CD1c-positive myeloid dendritic cell (primary cell): ENCODE data around the gene IL11.
"Not testable (repeated sequence)": the region's sequence is repeated elsewhere in the genome, so short reads cannot be mapped to it uniquely, and the experiment has no call there.

Experiments
- DNase-seq: peaks from one replicate; pipeline ENCODE4 v3.0.0-alpha.2; 2016; ENCODE audit errors: extremely low spot score

Gene IL11

GRCh38 chr19:55352040-55352439, 18.2 kb downstream of the IL11 start:
- DNase-seq = no peak

DNA sequence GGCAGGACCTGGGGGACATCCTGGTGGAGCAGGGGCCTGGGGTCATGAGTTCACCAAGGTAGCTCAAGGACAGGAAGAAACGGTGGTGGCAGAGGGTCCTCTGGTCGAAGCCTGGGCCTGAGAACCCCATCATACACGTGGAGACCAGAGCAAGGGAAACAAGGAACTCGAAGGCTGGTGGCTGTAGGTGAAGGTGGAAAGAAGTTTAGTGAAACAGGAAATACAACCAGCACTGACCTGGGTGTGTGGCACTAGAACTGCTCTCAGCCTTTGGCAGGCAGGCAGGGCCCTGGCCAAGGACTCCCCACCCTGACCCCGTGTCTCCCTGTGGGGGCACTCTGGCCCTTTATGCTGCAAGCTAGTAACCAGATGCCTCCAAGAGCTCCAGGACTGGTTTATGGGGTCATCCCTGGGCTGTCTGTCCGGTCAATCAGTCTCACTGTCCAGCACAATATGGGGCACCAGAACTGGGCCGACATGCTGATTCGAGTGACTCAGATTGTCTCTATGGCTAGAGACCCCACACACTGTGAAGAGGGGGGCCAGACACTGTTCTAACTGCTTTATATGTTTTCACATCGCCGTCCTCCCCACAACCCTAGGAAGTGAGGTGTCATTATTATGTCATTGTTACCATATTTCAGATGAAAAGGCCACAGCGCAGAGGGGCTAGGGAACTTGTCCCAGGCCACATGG, 19.5 kb downstream of the IL11 start:
- no peak for DNase-seq

DNA sequence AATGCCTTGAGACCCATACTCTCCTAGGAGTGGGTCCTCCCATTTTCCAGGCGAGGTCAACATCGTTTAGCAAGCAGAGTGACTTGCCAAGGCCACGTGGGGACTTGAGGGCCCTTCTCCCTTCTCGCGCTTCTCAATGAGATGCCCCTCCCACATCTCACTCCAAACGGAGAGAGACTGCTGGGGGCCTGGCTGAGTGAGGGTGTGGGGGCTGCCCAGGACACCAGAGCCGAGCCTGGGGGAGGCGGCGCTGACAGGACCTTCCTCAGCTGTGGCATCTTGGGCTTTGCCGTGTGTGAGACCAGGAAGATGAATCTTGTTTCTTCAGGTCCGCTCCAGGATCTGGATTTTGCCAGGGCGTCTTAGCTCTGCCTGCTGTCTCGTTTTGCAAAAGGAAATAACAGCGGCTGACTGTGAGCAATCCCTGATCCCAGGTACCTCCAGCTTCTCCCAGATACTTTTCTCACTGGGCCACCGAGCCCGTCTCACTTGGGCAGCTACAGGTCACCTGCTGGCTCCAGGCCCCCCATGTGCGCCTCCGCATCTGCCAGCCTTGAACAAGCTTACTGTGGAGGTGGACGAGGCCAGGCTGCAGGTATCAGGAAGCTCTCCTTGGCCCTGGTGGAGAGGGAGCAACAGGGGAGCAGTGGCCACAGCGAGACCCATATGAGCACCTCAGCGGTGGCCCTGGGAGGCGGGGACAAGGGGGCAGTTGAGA, 21.8 kb downstream of the IL11 start:
- no peak for DNase-seq

DNA sequence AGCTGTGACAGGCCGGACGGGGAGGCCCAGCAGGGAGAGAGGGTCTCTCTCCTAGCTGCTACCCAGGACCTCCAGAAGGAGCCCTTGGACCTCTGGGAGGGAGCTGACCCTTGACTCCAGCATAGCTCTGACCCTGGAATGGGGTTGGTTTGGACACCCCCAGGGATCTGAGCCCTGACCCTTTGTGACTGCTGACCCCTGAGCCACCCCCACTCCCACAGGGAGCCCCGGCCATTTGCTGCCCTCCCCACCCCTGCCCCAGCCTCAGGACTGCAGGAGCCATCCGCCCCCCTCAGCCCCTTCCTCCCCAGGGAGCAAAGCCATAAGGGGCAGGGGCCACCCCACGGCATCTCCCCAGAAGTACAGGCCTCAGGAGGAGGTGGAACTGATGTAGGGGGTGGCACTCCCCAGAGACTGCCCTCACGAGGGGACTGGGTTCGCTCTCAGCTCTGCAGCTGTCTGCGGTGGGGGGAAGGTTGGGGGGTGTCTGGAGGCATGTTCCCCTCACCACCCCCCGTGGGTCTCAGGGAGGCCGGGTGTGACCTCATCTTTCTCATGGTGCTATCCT, 22.7 kb downstream of the IL11 start:
- DNase-seq = no peak

- DNase-seq = no peak
Measured at GRCh38 chr19:55346725-55347441, 23.4 kb downstream of the IL11 start.

DNA sequence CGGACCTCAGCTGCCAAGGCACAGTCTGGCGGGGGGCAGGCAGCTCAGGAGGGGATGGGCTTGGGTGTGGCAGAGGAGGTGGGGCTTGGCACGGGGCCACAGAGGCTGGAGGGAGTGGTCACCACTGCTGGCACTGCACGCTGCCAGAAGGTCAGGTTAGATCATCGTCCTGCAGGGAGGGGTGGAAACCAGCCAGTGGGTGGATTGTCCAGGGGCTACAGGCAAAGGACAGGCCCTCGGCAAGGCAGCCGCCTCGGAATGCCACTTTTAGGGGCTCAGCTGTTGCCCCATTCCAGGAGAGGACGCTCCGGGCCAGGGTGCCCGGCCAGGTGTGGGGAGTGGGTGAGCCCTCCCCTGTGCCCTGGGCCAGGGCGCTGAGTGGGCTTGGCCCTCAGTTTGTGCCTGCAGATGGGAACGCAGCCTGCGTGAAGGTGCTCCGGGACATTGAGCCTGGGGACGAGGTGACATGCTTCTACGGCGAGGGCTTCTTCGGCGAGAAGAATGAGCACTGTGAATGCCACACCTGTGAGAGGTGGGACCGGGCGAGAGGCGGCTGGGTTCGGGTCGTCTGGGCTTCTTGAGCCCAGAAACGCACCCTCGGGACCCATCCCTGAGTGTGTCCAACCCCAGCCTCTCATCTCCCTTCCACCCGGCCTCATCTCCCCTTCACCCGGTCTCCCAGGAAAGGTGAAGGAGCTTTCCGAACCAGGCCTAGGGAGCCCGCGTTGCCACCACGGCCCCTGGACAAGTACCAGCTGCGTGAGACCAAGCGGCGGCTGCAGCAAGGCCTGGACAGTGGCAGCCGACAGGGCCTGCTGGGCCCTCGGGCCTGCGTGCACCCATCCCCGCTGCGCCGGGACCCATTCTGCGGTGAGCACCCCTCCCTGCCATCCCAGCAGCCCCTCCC, 24.2 kb downstream of the IL11 start:
- no peak for DNase-seq

GRCh38 chr19:55345101-55345817, 25.0 kb downstream of the IL11 start:
- no peak for DNase-seq

GRCh38 chr19:55344444-55344843, 25.8 kb downstream of the IL11 start:
- DNase-seq = no peak

GRCh38 chr19:55341595-55342531, 28.4 kb downstream of the IL11 start:
- no peak for DNase-seq

DNA sequence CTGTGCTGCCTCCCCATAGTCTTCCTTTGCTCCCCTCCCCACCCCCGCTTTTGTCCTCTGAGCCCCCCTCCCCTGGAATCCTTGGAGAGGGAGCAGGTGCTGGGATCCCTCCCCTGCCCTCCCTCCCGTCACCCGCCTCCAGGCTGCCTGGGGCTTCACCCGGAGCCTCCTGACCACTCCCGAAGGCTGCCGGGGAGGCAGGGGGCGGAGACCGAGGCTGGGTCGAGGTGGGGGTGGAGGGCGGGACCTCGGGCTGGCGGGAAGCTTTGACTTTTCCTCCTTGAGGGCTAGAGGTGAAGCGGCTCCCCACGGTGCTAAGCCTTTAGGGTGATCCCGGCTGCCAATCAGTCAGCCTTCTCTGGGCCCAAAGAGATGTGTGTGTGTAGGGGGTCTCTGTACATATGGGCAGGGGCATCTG, 29.1 kb downstream of the IL11 start:
- peak; percentile 85 for DNase-seq

- no peak for DNase-seq
Measured at GRCh38 chr19:55340784-55341147, 29.5 kb downstream of the IL11 start.

DNA sequence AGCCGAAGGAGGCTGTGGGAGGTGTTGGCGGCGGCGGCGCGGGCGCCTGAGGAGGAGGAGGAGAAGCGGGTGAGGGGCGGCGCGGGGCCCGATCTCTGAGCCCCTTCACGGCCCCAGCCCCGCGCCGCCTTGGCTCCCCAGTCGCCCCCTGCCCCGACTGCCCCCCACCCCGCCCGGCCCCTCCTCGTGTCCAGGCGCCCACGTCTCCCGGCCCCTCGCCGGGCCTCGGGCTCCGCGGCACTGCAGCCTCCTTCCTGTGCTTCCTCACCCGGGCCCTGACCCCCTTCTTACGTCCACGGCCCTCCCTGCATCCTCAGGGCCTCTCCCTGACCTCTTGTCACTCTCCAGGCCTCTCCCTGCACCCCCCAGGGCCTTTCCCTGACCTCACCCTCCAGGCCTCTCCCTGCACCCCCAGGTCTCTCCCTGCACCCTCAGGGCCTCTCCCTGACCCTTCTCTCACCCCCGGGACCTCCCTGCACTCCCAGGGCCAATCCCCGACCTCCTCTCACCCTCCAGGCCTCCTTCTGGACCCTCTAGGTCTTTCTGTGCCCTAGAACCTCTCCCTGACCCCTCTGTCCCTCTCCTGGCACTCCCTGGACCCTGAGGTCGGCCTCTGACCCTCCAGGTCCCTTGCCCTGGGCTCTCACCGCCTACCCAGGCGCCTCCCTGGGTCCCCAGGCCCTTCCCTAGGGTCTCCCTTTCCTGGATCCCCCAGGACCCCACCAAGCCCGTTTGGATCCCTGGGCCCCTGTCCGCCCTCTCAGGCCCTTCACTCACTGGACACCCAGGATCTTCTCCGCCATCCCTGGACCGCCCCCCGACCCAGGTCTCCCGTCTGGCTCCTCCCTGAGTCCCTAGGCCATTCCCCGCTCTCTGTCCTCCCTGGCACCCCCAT, 30.1 kb downstream of the IL11 start:
- DNase-seq = no peak

DNA sequence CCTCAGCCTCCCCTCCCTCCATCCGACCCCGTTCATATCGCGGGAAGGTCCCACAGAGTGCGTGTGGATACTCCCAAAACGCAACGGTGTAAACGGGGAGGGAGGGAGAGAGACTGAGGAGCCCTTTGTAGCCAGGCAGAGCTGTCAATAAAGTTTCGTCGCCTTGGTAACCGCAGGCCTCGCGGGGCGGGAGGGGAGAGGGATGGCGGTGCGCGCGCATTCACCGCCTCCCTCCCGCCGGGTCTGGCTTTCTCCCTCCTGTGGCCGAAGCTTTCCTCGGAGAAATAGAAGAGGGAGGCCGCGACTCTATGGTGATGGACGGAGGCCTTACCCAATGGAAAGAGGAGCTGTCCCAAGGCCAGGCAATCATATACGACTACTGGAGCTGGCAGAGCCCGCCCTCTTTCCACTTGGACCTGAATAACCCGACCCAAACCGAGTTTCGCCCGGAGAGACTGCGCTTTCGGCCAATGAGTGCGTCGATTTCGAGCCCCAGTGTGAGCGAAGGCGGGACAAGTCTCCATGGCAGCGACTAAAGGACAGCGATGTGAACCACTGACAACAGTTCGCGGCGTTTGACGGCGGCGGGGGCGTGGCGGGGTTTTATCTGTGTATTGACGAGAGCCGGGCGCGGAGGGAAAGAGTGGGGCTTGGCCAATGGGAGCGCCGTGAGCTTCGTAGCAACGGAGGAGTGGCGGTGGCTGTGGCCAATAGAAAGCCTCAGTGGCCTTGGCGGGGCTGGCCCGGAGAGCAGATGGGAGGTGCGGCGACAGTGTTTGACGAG, 31.0 kb downstream of the IL11 start, which contains the start of gene KMT5C:
Gene KMT5C, plus strand, starts transcription at position 772 of the 784 bp plus-strand sequence. CDS start 2,061 bp downstream, outside the sequence.
- peak; percentile 100 for DNase-seq

- DNase-seq = no peak
Measured at GRCh38 chr19:55336101-55336500, 34.2 kb downstream of the IL11 start.

- DNase-seq = no peak
Measured at GRCh38 chr19:55333870-55334269, 36.4 kb downstream of the IL11 start.

DNA sequence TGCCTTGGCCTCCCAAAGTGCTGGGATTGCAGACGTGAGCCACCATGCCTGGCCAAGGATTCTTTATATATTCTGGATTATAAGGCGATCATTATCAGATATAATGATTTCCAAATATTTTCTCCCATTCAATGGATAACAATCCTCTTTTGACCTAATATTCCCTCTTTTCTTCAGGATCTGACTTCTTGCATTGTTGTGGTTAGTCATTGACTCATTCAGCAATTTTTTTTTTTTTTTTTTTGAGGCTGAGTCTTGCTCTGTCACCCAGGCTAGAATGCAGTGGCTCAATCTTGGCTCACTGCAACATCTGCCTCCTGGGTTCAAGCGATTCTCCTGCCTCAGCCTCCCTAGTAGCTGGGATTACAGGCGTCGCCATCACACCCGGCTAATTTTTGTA, 40.5 kb downstream of the IL11 start:
- not testable (repeated sequence) for DNase-seq

DNA sequence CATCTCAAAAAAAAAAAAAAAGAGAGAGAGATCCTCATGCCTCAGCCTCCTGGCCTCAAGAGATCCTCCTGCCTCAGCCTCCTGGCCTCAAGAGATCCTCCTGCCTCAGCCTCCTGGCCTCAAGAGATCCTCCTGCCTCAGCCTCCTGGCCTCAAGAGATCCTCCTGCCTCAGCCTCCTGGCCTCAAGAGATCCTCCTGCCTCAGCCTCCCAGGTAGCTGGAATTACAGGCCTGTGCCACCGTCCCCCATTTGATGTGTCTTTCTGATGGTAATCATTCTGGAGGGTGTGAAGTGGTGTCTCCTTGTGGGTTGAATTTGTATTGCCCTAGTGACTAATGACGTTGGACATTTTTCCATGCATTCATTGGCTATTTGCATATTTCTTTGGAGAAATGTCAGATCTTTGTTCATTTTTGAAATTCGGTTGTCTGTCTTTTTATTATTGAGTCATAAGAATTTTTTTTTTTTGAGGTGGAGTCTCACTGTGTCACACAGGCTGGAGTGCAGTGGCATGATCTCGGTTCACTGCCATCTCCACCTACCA, 41.4 kb downstream of the IL11 start:
- DNase-seq = peak; percentile 48
